Stimulated activated naive CD8-positive, alpha-beta T cell treated with anti-CD3 and anti-CD28 coated beads, Interleukin-15, amount 100 ng/mL, for 72 hours (primary cell): ENCODE data around the gene ABCA4.
A peak's percentile ranks its signal among the peaks of the same experiment; 100 is the strongest.
"Not testable (repeated sequence)": the region's sequence is repeated elsewhere in the genome, so short reads cannot be mapped to it uniquely, and the experiment has no call there.

Experiments
- ATAC-seq: fragments of 150-1000 bp; cut with Tn5 transposase; 2 replicates; pipeline ENCODE4 v1.10.0; 2021; ENCODE audit warnings: mild to moderate bottlenecking, moderate library complexity
- DNase-seq, 2 donors: peaks; one replicate each; pipeline ENCODE4 v3.0.0; 2021 to 2022
- H3K27ac Mint-ChIP-seq, 2 donors: one replicate each; pipeline ENCODE4 v1.8.0; 2022; ENCODE audit warnings: mild to moderate bottlenecking in 2 of 2, mixed read lengths in 2 of 2, moderate library complexity in 2 of 2
- H3K27me3 Mint-ChIP-seq: one replicate; pipeline ENCODE4 v1.8.0; 2022; ENCODE audit warnings: mixed read lengths
- H3K4me1 Mint-ChIP-seq: one replicate; pipeline ENCODE4 v1.8.0; 2022; ENCODE audit warnings: mild to moderate bottlenecking, mixed read lengths
- H3K4me3 Mint-ChIP-seq, 2 donors: one replicate each; pipeline ENCODE4 v1.8.0; 2022; ENCODE audit warnings: mild to moderate bottlenecking in 2 of 2, mixed read lengths in 2 of 2, moderate library complexity in 1 of 2
- H3K9me3 Mint-ChIP-seq, 2 donors: one replicate each; pipeline ENCODE4 v1.8.0; 2022; ENCODE audit warnings: mixed read lengths in 2 of 2

Gene ABCA4

GRCh38 chr1:94120991-94121390 is at the start of gene ABCA4:
Gene ABCA4 (minus strand): TSS chr1:94121148. CDS start chr1:94121045, 103 bp downstream.
- H3K4me3 Mint-ChIP-seq = no peak within 1 kb of the TSS
- H3K27me3 Mint-ChIP-seq = no peaks in the 10 kb centered on the region
- H3K9me3 Mint-ChIP-seq = no peaks in the 10 kb centered on the region
- no peak for DNase-seq
- H3K27ac Mint-ChIP-seq = no peak within 1 kb of the TSS
- H3K4me1 Mint-ChIP-seq = no peaks in the 10 kb centered on the region
- ATAC-seq = no peak

DNA sequence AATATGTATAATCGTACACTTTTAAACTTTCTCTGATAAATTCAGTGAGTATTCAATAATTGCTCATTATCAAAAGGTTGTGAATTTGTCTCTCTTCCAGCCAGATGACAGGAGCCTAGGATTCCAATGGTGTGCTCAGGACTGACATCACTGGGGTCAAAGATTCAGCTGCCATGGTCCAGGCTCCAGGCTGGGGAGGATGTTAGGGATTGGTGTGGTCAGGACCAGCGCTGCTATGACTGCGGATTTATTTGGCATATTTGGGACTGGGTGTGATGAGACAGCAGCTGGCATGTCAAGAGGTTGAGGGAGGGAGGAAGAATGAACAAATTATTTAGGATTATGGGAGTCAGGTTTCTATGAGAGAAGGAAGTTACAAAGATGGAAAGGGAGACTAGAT is 48.2 kb upstream of the ABCA4 start:
- no peak for DNase-seq
- ATAC-seq = no peak

GRCh38 chr1:94165843-94166242 is 44.9 kb upstream of the ABCA4 start:
- H3K27ac Mint-ChIP-seq = no peak overlapping the region
- H3K27me3 Mint-ChIP-seq = peaks cover 10% of the 10 kb centered on the region
- H3K9me3 Mint-ChIP-seq = no peaks in the 10 kb centered on the region
- no peak for ATAC-seq
- H3K4me3 Mint-ChIP-seq = no peak overlapping the region
- DNase-seq = no peak
- no peaks in the 10 kb centered on the region for H3K4me1 Mint-ChIP-seq

More for the DNA sequence above, 48.2 kb upstream of the ABCA4 start:
- Mint-ChIP-seq H3K4me3 (no peak overlapping the region), H3K27ac (no peak overlapping the region), H3K4me1 (no peaks in the 10 kb centered on the region), H3K27me3 (peaks cover 10% of the 10 kb centered on the region), H3K9me3 (no peaks in the 10 kb centered on the region)

- not testable (repeated sequence) for ATAC-seq, H3K27ac Mint-ChIP-seq, H3K9me3 Mint-ChIP-seq, DNase-seq, H3K4me1 Mint-ChIP-seq, H3K27me3 Mint-ChIP-seq, H3K4me3 Mint-ChIP-seq
Observed at GRCh38 chr1:94164885-94165284, 43.9 kb upstream of the ABCA4 start.

DNA sequence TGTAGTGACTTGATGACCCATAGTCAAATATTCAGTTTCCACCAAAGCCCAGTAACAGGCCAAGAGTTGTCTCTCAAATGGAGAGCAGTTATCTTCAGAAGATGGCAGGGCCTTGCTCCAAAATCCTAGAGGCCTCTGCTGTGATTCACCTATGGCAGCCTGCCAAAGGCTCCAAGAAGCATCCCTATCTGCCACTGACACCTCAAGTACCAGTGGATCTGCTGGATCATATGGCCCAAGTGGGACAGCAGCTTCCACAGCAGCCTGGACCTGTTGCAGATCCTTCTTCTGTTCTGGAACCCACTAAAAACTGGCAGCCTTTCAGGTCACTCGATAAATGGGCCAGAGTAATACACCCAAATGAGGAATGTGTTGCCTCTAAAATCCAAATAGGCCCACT is 43.2 kb upstream of the ABCA4 start:
- not testable (repeated sequence) for H3K27ac Mint-ChIP-seq, DNase-seq, ATAC-seq, H3K27me3 Mint-ChIP-seq, H3K9me3 Mint-ChIP-seq, H3K4me1 Mint-ChIP-seq, H3K4me3 Mint-ChIP-seq

DNA sequence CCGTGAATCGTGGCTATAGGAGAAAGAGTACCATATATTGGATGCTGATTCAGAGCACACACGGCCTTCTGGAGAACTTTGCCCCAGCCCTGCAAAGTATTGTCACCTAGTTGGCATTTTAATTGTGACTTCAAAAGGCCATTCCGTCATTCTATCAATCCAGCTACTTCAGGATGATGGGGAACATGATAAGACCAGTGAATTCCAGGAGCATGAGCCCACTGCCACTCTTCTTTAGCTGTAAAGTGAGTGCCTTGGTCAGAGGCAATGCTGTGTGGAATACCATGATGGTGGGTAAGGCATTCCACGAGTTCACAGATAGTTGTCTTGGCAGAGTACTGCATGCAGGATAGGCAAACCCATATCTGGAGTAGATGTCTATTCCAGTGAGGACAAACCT is 42.3 kb upstream of the ABCA4 start:
- not testable (repeated sequence) for H3K4me3 Mint-ChIP-seq, H3K9me3 Mint-ChIP-seq, H3K27ac Mint-ChIP-seq, DNase-seq, H3K27me3 Mint-ChIP-seq, H3K4me1 Mint-ChIP-seq, ATAC-seq

DNA sequence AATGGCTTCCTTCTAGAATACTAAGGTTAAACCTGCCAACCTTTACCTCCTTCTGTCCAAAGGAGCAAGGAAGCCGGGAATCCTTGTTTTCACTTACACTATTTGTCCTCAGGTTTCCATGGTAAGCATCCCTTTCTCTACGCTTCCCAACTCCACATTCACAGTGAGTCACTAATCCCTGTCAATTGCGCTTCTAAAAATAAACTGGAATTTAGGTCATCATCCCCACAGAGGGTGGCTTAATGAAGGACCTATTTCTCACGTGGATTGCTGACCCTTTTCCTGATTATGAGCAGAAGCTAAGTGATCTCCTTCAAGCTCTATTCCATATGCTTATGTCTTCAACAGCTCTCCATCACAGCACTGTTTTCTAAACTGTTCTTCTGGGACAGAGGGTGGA is 39.9 kb upstream of the ABCA4 start:
- DNase-seq = no peak
- H3K27ac Mint-ChIP-seq = peak overlapping the region in 1 of 2 donors; percentile 59

GRCh38 chr1:94156096-94156625 is 35.2 kb upstream of the ABCA4 start:
- no peak overlapping the region for H3K4me3 Mint-ChIP-seq
- no peak for DNase-seq
- no peak for ATAC-seq
- no peaks in the 10 kb centered on the region for H3K4me1 Mint-ChIP-seq
- H3K27me3 Mint-ChIP-seq = no peaks in the 10 kb centered on the region
- no peaks in the 10 kb centered on the region for H3K9me3 Mint-ChIP-seq
- H3K27ac Mint-ChIP-seq = no peak overlapping the region

More for the DNA sequence above, 39.9 kb upstream of the ABCA4 start:
- H3K9me3 Mint-ChIP-seq = no peaks in the 10 kb centered on the region
- ATAC-seq = no peak
- H3K4me1 Mint-ChIP-seq = no peaks in the 10 kb centered on the region
- H3K4me3 Mint-ChIP-seq = no peak overlapping the region
- no peaks in the 10 kb centered on the region for H3K27me3 Mint-ChIP-seq

GRCh38 chr1:94154989-94155388 is 34.0 kb upstream of the ABCA4 start:
- no peaks in the 10 kb centered on the region for H3K27me3 Mint-ChIP-seq
- no peaks in the 10 kb centered on the region for H3K9me3 Mint-ChIP-seq
- no peaks in the 10 kb centered on the region for H3K4me1 Mint-ChIP-seq
- no peak overlapping the region for H3K27ac Mint-ChIP-seq
- no peak for ATAC-seq
- DNase-seq = no peak
- no peak overlapping the region for H3K4me3 Mint-ChIP-seq

DNA sequence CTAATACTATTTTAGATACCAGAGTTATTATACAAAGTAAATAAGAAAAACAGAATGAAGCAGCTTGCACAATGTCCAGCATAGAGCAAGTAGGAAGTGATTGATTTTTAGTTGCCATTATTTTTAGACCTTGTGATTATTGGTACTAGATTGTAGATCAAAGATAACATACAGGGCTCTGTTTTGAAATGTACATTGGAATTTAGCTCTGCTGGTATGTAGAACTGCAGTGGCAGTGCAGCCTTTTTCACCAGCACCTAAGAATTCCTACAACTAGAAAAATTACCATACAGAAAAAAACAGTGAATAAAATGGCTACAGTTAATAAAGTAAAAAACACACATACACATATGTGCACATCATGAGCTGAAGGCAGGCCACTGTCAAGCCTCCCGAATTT is 32.2 kb upstream of the ABCA4 start:
- Mint-ChIP-seq H3K27me3 (no peaks in the 10 kb centered on the region), H3K27ac (no peak overlapping the region), H3K9me3 (no peaks in the 10 kb centered on the region), H3K4me3 (no peak overlapping the region), H3K4me1 (no peaks in the 10 kb centered on the region)
- DNase-seq (no peak), ATAC-seq (no peak)

DNA sequence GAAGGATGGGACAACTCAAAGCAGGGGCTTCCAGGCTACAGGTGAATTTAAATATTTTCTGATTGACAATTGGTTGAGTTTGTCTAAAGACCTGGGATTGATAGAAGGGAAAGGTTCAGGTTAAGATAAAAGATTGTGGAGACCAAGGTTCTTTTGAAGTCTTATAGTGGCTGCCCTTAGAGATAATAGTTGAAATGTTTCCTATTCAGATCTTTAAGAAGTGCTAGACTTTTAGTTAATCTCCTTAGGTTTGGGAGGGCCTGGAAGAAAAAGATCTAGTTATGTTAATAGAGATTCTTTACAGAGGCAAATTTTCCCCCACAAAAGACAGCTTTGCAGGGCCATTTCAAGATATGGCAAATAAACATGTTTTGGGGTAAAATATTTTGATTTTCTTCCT is 28.2 kb upstream of the ABCA4 start:
- not testable (repeated sequence) for ATAC-seq, DNase-seq, H3K27me3 Mint-ChIP-seq, H3K27ac Mint-ChIP-seq, H3K9me3 Mint-ChIP-seq, H3K4me3 Mint-ChIP-seq, H3K4me1 Mint-ChIP-seq

GRCh38 chr1:94146273-94146672 is 25.3 kb upstream of the ABCA4 start:
- ATAC-seq = no peak
- no peak overlapping the region for H3K4me3 Mint-ChIP-seq
- H3K27me3 Mint-ChIP-seq = no peaks in the 10 kb centered on the region
- no peaks in the 10 kb centered on the region for H3K4me1 Mint-ChIP-seq
- H3K27ac Mint-ChIP-seq = no peak overlapping the region
- no peaks in the 10 kb centered on the region for H3K9me3 Mint-ChIP-seq
- DNase-seq = no peak

DNA sequence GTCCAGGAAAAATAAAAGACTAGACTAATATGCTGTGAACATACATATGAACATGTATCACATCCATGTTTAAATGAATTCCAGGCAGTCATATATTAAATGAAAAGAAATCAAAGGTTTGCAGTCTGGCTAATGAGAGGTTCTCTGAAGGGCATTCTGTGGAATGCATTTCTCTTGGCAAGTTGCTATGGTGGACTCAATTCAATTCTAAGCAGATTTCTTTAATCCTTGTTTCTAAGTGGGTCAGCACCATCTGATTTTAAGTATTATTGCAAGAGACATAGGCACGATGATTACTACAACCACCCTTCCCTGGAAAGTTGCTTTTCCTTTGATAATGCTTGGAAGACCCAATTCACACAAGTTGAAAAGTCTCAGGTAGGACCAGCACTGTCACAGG is 23.9 kb upstream of the ABCA4 start:
- no peak overlapping the region for H3K27ac Mint-ChIP-seq
- H3K4me1 Mint-ChIP-seq = no peaks in the 10 kb centered on the region
- H3K27me3 Mint-ChIP-seq = no peaks in the 10 kb centered on the region
- DNase-seq (no peak), ATAC-seq (no peak)
- no peak overlapping the region for H3K4me3 Mint-ChIP-seq
- no peaks in the 10 kb centered on the region for H3K9me3 Mint-ChIP-seq

- no peaks in the 10 kb centered on the region for H3K9me3 Mint-ChIP-seq
- no peak for DNase-seq
- no peak overlapping the region for H3K27ac Mint-ChIP-seq
- H3K4me3 Mint-ChIP-seq = no peak overlapping the region
- no peaks in the 10 kb centered on the region for H3K27me3 Mint-ChIP-seq
- no peak for ATAC-seq
- H3K4me1 Mint-ChIP-seq = no peaks in the 10 kb centered on the region
Observed at GRCh38 chr1:94143809-94144176, 22.8 kb upstream of the ABCA4 start.

- ATAC-seq (no peak), DNase-seq (no peak)
- H3K4me1 Mint-ChIP-seq = no peaks in the 10 kb centered on the region
- no peak overlapping the region for H3K4me3 Mint-ChIP-seq
- H3K27ac Mint-ChIP-seq = no peak overlapping the region
- no peaks in the 10 kb centered on the region for H3K27me3 Mint-ChIP-seq
- H3K9me3 Mint-ChIP-seq = no peaks in the 10 kb centered on the region
Observed at GRCh38 chr1:94143173-94143808, 22.3 kb upstream of the ABCA4 start.

GRCh38 chr1:94142583-94142982 is 21.6 kb upstream of the ABCA4 start:
- ATAC-seq = no peak
- H3K4me1 Mint-ChIP-seq = no peaks in the 10 kb centered on the region
- H3K4me3 Mint-ChIP-seq = no peak overlapping the region
- no peaks in the 10 kb centered on the region for H3K27me3 Mint-ChIP-seq
- H3K27ac Mint-ChIP-seq = no peak overlapping the region
- DNase-seq = no peak
- no peaks in the 10 kb centered on the region for H3K9me3 Mint-ChIP-seq

- DNase-seq (no peak), ATAC-seq (no peak)
- Mint-ChIP-seq H3K4me3 (no peak overlapping the region), H3K27me3 (no peaks in the 10 kb centered on the region), H3K9me3 (no peaks in the 10 kb centered on the region), H3K4me1 (no peaks in the 10 kb centered on the region), H3K27ac (peak overlapping the region in 1 of 2 donors; percentile 28)
Observed at GRCh38 chr1:94142022-94142421, 21.1 kb upstream of the ABCA4 start.
